NK-92 (cell line): ENCODE data around the gene OR10A3.
A peak's percentile ranks its signal among the peaks of the same experiment; 100 is the strongest.
"Not testable (repeated sequence)": the region's sequence is repeated elsewhere in the genome, so short reads cannot be mapped to it uniquely, and the experiment has no call there.

Experiments
- DNase-seq: peaks from one replicate; lab custom pipeline; 2025; ENCODE audit not compliant: unreplicated experiment; lab: John Stamatoyannopoulos, UW

The OR10A3 gene

GRCh38 chr11:7941608-7942007, at the start of gene OR10A3:
OR10A3 (minus strand) TSS chr11:7941708; CDS start chr11:7939520, 2,188 bp downstream.
- DNase-seq = no peak

DNA sequence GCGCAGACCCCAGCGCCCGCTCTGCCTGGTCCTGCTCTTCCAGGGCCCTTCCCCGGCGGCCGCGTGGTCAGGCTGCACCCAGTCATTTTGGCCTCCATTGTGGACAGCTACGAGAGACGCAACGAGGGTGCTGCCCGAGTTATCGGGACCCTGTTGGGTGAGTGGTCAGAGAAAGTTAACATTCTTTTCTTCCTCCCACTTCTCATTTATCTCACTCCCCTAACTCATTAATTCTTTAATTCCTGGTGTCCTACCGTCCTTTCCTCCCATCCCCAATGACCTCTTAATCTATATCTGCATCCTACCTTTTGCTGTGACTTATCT, 46.0 kb upstream of the OR10A3 start:
- DNase-seq = not testable (repeated sequence)

GRCh38 chr11:7986768-7987559, 45.5 kb upstream of the OR10A3 start, which contains the start of gene EIF3F:
EIF3F (plus strand) TSS chr11:7987337; CDS start chr11:7987353, 16 bp downstream.
- peak; percentile 64 for DNase-seq

- DNase-seq = no peak
Measured at GRCh38 chr11:7983832-7984590, 42.5 kb upstream of the OR10A3 start.

DNA sequence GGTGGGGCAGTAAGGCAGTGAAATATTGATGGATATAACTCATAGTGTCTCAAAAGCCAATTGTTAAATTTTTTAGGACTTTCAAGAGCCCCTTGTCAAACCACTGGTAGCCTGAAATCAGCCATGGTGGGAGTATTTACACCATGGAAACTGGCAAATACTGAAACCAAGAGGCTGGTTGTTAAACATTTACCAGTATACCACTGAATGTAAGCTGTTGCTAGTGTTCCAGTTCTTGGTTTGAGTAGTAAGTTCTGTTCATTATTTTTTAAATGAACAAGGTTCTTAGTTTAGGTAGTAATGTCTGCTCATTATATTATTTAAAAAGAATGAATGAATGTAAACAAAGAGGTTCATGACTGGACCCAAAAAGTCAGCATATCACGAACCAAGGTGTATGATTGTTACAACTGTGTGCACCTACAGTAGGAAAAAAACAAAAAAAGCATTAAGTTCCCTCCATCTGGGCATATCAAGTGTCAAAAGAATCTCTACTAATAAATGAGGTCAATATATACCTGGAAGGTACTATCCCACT, 41.1 kb upstream of the OR10A3 start:
- DNase-seq = no peak

DNA sequence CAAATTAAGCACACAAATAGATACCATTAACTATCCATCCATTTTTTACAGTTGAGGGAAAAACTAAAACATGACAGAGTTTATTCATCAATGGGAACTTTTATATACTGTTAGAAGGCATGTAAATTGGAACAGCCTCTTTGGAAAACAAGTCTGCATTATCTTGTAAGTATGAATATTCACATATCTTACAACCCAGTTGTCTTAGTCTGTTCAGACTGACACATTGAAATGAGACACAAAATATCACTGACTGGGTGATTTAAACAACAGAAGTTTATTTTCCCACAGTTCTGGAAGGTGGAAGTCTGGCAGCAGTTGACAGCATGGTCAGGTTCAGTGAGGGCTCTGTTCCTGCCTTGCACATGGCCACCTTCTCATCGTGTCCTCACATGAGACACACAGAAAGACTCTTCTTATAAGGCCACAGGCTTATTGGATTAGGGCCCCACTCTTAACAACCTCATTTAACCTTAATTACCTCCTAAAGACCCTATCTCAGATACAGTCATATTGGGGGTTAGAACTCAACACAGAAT, 40.2 kb upstream of the OR10A3 start:
- DNase-seq = no peak

- no peak for DNase-seq
Measured at GRCh38 chr11:7977232-7977917, 35.9 kb upstream of the OR10A3 start.

GRCh38 chr11:7974668-7975067, 33.2 kb upstream of the OR10A3 start:
- DNase-seq = no peak

DNA sequence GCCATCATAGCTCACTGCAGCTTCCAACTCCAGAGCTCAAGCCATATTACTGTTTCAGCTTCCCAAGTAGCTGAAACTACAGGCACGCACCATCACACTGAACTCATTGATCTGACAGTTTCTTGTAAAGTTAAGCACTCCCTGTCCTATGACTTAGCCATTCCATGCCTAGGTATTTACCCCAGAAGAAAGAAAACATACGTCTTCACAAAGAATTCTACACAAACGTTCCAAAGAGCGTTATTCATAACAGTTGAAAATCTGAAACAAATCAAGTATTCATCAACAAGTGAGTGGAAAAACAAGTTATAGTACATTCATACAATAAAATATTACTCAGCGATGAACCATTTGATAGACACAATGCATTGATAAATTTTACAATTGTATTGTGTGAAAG, 31.5 kb upstream of the OR10A3 start:
- DNase-seq = no peak

- no peak for DNase-seq
Measured at GRCh38 chr11:7971846-7972245, 30.3 kb upstream of the OR10A3 start.

DNA sequence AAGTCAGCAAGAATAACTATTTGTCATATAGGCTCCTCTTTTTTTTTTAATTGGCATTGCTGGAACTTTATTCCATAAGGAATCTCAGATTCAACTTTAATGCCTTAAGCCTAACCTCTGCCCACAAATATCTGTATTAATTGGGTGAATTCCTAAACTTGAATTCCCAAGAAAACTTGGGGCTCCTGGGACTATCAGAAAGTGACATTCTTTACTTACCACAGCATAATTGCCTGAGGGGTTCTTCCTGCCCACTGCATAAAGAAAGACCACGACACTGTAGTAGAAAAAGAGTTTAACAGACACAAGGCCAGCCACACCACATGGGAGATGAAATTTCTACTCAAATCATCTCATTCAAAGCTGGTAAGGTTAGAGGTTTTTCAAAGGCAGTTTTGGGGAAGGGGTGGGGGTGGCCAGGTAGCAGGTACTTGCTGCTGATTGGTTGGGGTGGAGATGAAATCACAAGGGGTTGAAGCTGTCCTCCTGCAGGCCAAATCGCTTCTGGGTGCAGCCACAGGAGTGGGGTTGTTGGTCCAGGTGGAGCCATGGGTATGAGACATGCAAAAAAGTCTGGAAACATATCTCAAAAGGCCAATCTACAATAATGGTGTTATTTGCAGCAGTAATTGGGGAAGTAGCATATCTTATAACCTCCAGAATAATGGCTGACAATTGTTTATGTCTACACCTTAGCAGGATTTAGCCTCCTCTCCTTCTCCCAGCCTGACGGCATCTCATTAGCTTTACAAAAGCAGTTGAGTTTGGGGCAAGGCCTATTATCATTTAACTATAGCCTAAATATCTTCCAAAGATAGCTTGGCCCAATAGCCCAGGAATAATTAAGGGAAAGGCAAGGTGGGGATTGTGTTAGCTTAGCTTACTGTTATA, 28.5 kb upstream of the OR10A3 start:
- no peak for DNase-seq

- no peak for DNase-seq
Measured at GRCh38 chr11:7968686-7969085, 27.2 kb upstream of the OR10A3 start.

DNA sequence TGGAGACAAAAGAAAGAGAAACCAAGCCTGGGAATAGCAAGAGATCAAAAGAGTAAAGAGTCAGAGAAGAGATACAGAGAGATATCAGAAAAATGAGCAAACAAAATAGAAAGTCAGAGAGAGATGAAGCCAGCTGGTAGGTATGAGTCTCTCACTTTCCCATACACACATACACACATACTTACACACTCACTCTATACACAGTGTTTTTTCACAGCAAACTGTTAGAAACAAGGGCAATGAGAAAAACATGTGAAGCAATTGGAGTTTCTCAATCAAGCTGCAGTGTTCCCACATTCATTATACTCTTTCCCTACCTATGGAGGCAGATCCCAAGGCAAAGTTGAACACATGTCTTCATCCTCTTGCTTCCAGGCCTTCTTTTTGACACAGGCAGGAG, 26.3 kb upstream of the OR10A3 start:
- DNase-seq = no peak

- no peak for DNase-seq
Measured at GRCh38 chr11:7967097-7967496, 25.6 kb upstream of the OR10A3 start.

GRCh38 chr11:7965386-7965785, 23.9 kb upstream of the OR10A3 start, which contains the start of gene NLRP10:
NLRP10 (minus strand) TSS chr11:7965447; CDS start chr11:7963495, 1,952 bp downstream.
- no peak for DNase-seq

GRCh38 chr11:7964873-7965272, 23.4 kb upstream of the OR10A3 start:
- no peak for DNase-seq

GRCh38 chr11:7964261-7964660, 22.8 kb upstream of the OR10A3 start:
- no peak for DNase-seq

DNA sequence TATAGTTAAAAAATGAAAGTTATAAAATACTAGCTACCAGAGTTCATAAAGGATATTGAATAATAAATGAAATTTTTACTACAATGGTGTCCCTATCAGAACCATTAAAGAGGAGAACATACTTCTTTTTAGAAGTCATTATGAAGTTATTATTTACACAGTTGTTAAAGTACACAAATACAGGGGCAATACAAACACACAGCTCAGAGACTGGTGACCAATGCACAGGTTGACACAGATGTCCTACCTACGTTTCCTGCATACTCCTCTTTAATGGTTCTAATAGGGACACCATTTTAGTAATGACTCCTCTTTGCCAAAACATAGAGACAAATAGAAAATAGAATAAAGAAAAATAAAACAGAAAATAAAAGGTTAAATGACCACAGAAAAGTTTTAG, 13.7 kb upstream of the OR10A3 start:
- no peak for DNase-seq

DNA sequence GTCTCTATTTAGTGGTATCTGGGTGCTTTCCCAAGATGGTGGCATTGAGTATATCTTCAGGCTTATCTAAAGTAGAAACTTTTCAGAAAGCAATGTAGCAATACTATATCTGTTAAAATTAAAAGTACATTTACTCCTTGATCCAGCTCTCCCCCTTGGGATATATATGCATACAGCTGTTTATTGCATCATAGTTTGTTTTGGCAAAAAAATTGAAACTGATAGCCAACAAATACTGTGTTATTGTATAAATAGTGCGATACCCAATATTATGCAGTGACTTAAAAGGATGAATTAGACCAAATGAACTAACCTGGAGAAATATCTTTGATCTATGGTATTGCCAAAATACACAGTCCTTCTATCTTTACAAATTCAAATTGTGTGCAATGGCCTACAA, 8.4 kb upstream of the OR10A3 start:
- DNase-seq = no peak

GRCh38 chr11:7944123-7944522, 2.6 kb upstream of the OR10A3 start:
- no peak for DNase-seq
